Fibroblast of lung (primary cell): ENCODE results near the gene ANXA6. TPM values are rescaled to one million over a fixed set of nuclear protein-coding genes. Genes with fewer than 3 reads are reported as not detected.

Experiments
- DNase-seq, 2 donors: peaks; one replicate each; pipeline versions ENCODE4 v3.0.0 to v3.0.0-alpha.2; 2010; ENCODE audit warnings: low read depth in 2 of 2
- H2AFZ ChIP-seq: 2 replicates; pipeline ENCODE4 v1.5.1; 2012; ENCODE audit warnings: low read length, control low read depth, inconsistent platforms
- H3K27ac ChIP-seq: 2 replicates; pipeline ENCODE4 v1.5.1; 2011; ENCODE audit warnings: low read length, control low read depth; ENCODE audit not compliant: insufficient read depth
- H3K27me3 ChIP-seq: 2 replicates; pipeline ENCODE4 v1.5.1; 2011; ENCODE audit warnings: mild to moderate bottlenecking, low read length; ENCODE audit not compliant: control insufficient read depth, insufficient read depth
- H3K36me3 ChIP-seq: 2 replicates; pipeline ENCODE4 v1.5.1; 2011; ENCODE audit warnings: low read length; ENCODE audit not compliant: control insufficient read depth, insufficient read depth
- H3K4me1 ChIP-seq: 2 replicates; pipeline ENCODE4 v1.5.1; 2011; ENCODE audit warnings: low read length; ENCODE audit not compliant: control insufficient read depth, insufficient read depth; ENCODE audit errors: extremely low read depth
- H3K4me2 ChIP-seq: 2 replicates; pipeline ENCODE4 v1.5.1; 2011; ENCODE audit warnings: low read length, control low read depth; ENCODE audit not compliant: insufficient read depth; ENCODE audit errors: extremely low read depth
- H3K4me3 ChIP-seq, 4 experiments: fragments of 200-600 bp in 1 of 4; sonication (generic) in 1 of 4; replicated peaks in 1 of 4; 2 replicates each; pipeline ENCODE4 v1.5.1; 2011 to 2016; ENCODE audit warnings: low read length in 4 of 4, low read depth in 3 of 4, mild to moderate bottlenecking in 3 of 4, control low read depth in 2 of 4, inconsistent platforms in 1 of 4, mixed read lengths in 1 of 4; ENCODE audit not compliant: insufficient read depth in 1 of 4; ENCODE audit errors: control extremely low read depth in 1 of 4
- H3K79me2 ChIP-seq: 2 replicates; pipeline ENCODE4 v1.5.1; 2012; ENCODE audit warnings: mild to moderate bottlenecking, low read length, inconsistent platforms; ENCODE audit not compliant: control insufficient read depth, insufficient read depth
- H3K9ac ChIP-seq: 2 replicates; pipeline ENCODE4 v1.5.1; 2011; ENCODE audit warnings: mild to moderate bottlenecking, low read length, control low read depth; ENCODE audit not compliant: insufficient read depth
- H3K9me3 ChIP-seq: 2 replicates; pipeline ENCODE4 v1.5.1; 2012; ENCODE audit warnings: low read depth, low read length; ENCODE audit not compliant: control insufficient read depth, insufficient read depth
- H4K20me1 ChIP-seq: 2 replicates; pipeline ENCODE4 v1.5.1; 2011; ENCODE audit warnings: low read length; ENCODE audit not compliant: control insufficient read depth, insufficient read depth; ENCODE audit errors: extremely low read depth
- EZH2 ChIP-seq: IDR thresholded peaks from 2 replicates; pipeline ENCODE4 v1.5.1; 2012; ENCODE audit warnings: low read length, control low read depth, mild to moderate bottlenecking; ENCODE audit errors: missing control alignments
- polyA plus RNA-seq, 2 donors: library from polyadenylated mRNA; depleted of rRNA in 1 of 2; stranded (reverse) in 1 of 2; unstranded in 1 of 2; fragments of >200 nt; gene quantifications; 2 replicates each; pipeline ENCODE4 v1.2.1, GENCODE V29; 2011 to 2012; ENCODE audit warnings: missing spikeins in 1 of 2
- total RNA-seq: library from RNA; depleted of rRNA; stranded (reverse); fragments of >200 nt; gene quantifications from 2 replicates; pipeline ENCODE4 v1.2.1, GENCODE V29; 2014
- TF ChIP-seq, protein P1 (sequence below), 2 donors: IDR thresholded peaks in 1 of 2; conservative IDR thresholded peaks in 1 of 2; 1 replicate in 1 of 2; 2 replicates in 1 of 2; pipeline ENCODE4 v1.5.1; 2011 to 2012; ENCODE audit warnings: low read length in 2 of 2, control low read depth in 1 of 2, inconsistent platforms in 1 of 2, low read depth in 1 of 2, mild to moderate bottlenecking in 1 of 2

Gene ANXA6
- total and polyA plus RNA-seq, 2 donors (not counting 1 experiment from before 2014, with no cell fraction given), result 591 to 615 TPM

DNA sequence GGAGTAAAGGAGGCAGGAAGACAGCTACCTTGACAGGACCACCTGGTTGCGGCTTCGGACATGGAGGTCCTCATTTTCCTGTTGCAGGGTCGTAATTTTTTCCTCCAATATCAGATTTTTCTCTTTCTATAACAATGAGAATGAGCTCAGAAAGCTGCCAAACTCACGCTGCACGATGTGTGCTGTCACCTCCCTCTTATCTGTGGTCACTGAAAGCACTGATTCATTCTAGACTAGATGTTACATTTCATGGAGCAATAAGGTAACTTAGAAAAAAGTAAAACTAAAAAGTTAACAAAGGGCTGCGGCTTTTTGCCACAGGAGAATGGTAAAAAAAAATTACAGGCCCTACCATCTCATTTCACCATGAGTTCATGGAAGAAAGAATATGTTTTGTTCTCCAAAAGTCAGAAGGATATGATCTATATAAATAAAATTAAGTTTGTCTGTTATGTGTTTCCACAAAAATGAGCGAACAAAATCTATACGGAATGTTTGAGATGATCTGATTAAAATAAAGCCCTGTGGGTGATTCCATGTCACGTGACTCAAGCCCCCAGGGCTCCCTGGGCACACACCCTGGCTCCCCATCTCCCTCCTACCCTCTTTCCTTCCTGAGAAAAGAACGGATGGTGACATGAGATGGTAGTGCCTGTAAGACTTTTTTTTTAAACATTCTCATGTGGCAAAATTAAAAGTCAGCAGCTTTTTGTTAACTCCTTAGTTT lies 26.9 kb upstream of the ANXA6 start:
- H3K4me1 ChIP-seq, result no peaks in the 10 kb centered on the region
- no peaks in the 10 kb centered on the region for H4K20me1 ChIP-seq
- H2AFZ ChIP-seq, result no peak overlapping the region
- no peaks in the 10 kb centered on the region for H3K36me3 ChIP-seq
- no peak overlapping the region for H3K27ac ChIP-seq
- DNase-seq, result no peak
- no peaks in the 10 kb centered on the region for H3K79me2 ChIP-seq
- no peaks in the 10 kb centered on the region for H3K9me3 ChIP-seq
- H3K4me3 ChIP-seq, result no peak overlapping the region
- H3K27me3 ChIP-seq, result no peaks in the 10 kb centered on the region
- TF ChIP-seq, protein P1, sequence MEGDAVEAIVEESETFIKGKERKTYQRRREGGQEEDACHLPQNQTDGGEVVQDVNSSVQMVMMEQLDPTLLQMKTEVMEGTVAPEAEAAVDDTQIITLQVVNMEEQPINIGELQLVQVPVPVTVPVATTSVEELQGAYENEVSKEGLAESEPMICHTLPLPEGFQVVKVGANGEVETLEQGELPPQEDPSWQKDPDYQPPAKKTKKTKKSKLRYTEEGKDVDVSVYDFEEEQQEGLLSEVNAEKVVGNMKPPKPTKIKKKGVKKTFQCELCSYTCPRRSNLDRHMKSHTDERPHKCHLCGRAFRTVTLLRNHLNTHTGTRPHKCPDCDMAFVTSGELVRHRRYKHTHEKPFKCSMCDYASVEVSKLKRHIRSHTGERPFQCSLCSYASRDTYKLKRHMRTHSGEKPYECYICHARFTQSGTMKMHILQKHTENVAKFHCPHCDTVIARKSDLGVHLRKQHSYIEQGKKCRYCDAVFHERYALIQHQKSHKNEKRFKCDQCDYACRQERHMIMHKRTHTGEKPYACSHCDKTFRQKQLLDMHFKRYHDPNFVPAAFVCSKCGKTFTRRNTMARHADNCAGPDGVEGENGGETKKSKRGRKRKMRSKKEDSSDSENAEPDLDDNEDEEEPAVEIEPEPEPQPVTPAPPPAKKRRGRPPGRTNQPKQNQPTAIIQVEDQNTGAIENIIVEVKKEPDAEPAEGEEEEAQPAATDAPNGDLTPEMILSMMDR (conservative IDR thresholded peaks at IDR 0.05 in 1 of 2, IDR thresholded peaks at IDR 0.05 in 1 of 2; ENCODE audit: low read depth in 1 of 2, low read length in 2 of 2), result no peak
- no peak for TF ChIP-seq EZH2
- no peak overlapping the region for H3K4me2 ChIP-seq
- H3K9ac ChIP-seq, result no peak overlapping the region

DNA sequence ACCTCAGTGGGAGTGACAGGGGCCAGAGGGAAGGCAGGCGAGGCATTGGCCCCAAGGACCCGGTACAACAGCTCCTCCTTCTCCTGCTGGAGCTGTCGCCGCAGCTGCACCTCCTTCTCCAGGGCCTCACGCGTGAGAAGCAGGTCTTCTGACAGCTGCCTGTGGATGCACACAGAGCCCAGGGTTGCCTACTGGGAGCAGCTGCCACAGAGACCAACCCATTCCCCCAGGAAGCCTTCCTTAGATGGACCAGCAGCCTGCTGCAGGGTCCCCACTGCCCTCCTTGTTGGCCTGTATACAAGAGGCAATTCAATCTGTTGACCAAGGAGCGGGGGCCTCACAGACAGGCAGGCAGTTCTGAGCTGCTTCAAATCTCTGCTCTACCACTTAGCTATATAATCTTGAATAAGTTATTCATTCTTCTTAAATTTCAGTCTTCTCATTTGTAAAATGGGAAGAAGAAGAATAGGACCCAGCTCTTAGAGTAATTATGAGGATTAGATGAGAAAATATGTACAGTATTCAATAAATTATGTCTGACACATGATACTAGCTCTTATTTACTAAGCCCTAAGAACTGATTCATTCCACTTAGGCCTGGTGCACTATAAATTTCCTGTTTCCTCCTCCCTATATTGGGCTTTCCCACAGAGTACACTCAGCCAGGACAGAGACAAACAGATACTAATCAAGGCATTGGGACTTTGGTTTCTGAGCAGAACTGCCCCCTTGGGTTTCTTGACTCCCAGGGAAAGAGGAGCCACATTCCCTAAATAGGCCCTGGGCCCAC lies 26.1 kb upstream of the ANXA6 start:
- Histone ChIP-seq H3K9ac (no peak overlapping the region), H3K9me3 (no peaks in the 10 kb centered on the region), H3K27ac (no peak overlapping the region), H3K4me1 (no peaks in the 10 kb centered on the region), H3K4me2 (no peak overlapping the region), H4K20me1 (no peaks in the 10 kb centered on the region), H3K27me3 (peaks cover 3% of the 10 kb centered on the region), H2AFZ (no peak overlapping the region), H3K36me3 (no peaks in the 10 kb centered on the region), H3K79me2 (no peaks in the 10 kb centered on the region), H3K4me3 (no peak overlapping the region)
- DNase-seq, result peak in 1 of 2 donors; percentile 10
- TF ChIP-seq EZH2, result no peak
- TF ChIP-seq, protein P1 (conservative IDR thresholded peaks at IDR 0.05 in 1 of 2, IDR thresholded peaks at IDR 0.05 in 1 of 2; ENCODE audit: low read depth in 1 of 2, low read length in 2 of 2), result no peak

DNA sequence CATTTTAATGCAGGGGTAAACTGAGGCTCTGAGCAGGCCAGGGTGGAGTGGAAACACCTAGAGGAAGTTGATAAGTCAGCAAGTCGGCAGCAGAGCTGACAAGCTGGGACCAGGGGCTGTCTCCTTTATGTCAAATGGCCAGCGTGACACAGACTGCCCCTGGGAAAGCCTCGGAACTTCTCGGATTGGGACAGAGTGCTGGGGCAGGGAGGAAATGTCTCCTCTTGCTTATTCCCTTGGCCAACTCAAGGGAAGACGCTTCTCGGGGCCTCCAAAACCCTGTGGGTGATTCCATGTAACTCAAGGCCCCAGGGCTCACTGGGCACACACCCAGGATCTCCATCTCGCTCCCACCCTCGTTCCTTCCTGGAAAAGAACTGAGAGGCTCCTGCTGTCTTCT lies 25.4 kb upstream of the ANXA6 start:
- Histone ChIP-seq H3K27ac (no peak overlapping the region), H3K4me2 (no peak overlapping the region), H4K20me1 (no peaks in the 10 kb centered on the region), H3K4me1 (no peaks in the 10 kb centered on the region), H2AFZ (no peak overlapping the region), H3K9ac (no peak overlapping the region), H3K79me2 (no peaks in the 10 kb centered on the region), H3K4me3 (no peak overlapping the region), H3K36me3 (no peaks in the 10 kb centered on the region), H3K9me3 (no peaks in the 10 kb centered on the region), H3K27me3 (peaks cover 3% of the 10 kb centered on the region)
- TF ChIP-seq, protein P1 (conservative IDR thresholded peaks at IDR 0.05 in 1 of 2, IDR thresholded peaks at IDR 0.05 in 1 of 2; ENCODE audit: low read depth in 1 of 2, low read length in 2 of 2), result no peak
- no peak for TF ChIP-seq EZH2
- DNase-seq, result no peak
